Inflammatory macrophage treated with lipopolysaccharide for 1 hour (primary cell): Measurements from ENCODE around the gene DUSP3.
A peak's percentile ranks its signal among the peaks of the same experiment; 100 is the strongest.

ENCODE experiments used
- DNase-seq, 2 donors: peaks; one replicate each; pipeline ENCODE4 v3.0.0-alpha.2; 2020 to 2022

Gene DUSP3

GRCh38 chr17:43723697-43724359 lies 54.9 kb downstream of the DUSP3 start:
- DNase-seq = peak in 1 of 2 donors; percentile 19

GRCh38 chr17:43722870-43723665 lies 55.7 kb downstream of the DUSP3 start:
- peak in 1 of 2 donors; percentile 17 for DNase-seq

GRCh38 chr17:43722269-43722619 lies 56.5 kb downstream of the DUSP3 start:
- DNase-seq = no peak

GRCh38 chr17:43721537-43722268 lies 57.1 kb downstream of the DUSP3 start:
- peak; percentile 27 to 44 for DNase-seq

GRCh38 chr17:43720311-43721060 lies 58.3 kb downstream of the DUSP3 start:
- DNase-seq = peak; percentile 68 to 77

GRCh38 chr17:43719578-43719977 lies 59.2 kb downstream of the DUSP3 start:
- DNase-seq = peak; percentile 86 to 93

GRCh38 chr17:43718544-43718943 lies 60.2 kb downstream of the DUSP3 start:
- no peak for DNase-seq

GRCh38 chr17:43717913-43718312 lies 60.9 kb downstream of the DUSP3 start:
- DNase-seq = no peak
